Stimulated activated naive CD4-positive, alpha-beta T cell (primary cell): Measurements from ENCODE around the gene NOS3.
"Not testable (repeated sequence)": the region's sequence is repeated elsewhere in the genome, so short reads cannot be mapped to it uniquely, and the experiment has no call there.

Experiments
- DNase-seq, 6 experiments: peaks; one replicate each; lab custom pipeline; 2025; lab: John Stamatoyannopoulos, UW

NOS3 gene

GRCh38 chr7:151017370-151017952 lies 26.6 kb downstream of the NOS3 start:
- DNase-seq: peak in 1 of 6 experiments; percentile 44

- peak; percentile 45 to 79 (median 72) for DNase-seq
Observed at GRCh38 chr7:151017953-151018420, 27.2 kb downstream of the NOS3 start.

- peak; percentile 31 to 77 (median 53) for DNase-seq
Observed at GRCh38 chr7:151018421-151019129, 27.8 kb downstream of the NOS3 start.

- no peak for DNase-seq
Observed at GRCh38 chr7:151019130-151019447, 28.3 kb downstream of the NOS3 start.

- no peak for DNase-seq
Observed at GRCh38 chr7:151020231-151020630, 29.4 kb downstream of the NOS3 start.

- no peak for DNase-seq
Observed at GRCh38 chr7:151023232-151023631, 32.4 kb downstream of the NOS3 start.

- no peak for DNase-seq
Observed at GRCh38 chr7:151024435-151025056, 33.7 kb downstream of the NOS3 start, which contains the start of gene ATG9B. TSS of gene ATG9B (minus strand) at chr7:151024494. CDS start at chr7:151024423, 71 bp downstream.

GRCh38 chr7:151025924-151026671 lies 35.3 kb downstream of the NOS3 start:
- DNase-seq: no peak

GRCh38 chr7:151026771-151027727 lies 36.2 kb downstream of the NOS3 start:
- DNase-seq: peak in 1 of 6 experiments; percentile 14

GRCh38 chr7:151027728-151028130 lies 36.9 kb downstream of the NOS3 start:
- DNase-seq: not testable (repeated sequence)

- peak; percentile 93 to 99 (median 98) for DNase-seq
Observed at GRCh38 chr7:151028131-151028947, 37.5 kb downstream of the NOS3 start, which contains the start of gene ABCB8. TSS of gene ABCB8 (plus strand) at chr7:151028450. CDS start at chr7:151028516, 66 bp downstream.

GRCh38 chr7:151028948-151029501 lies 38.2 kb downstream of the NOS3 start:
- no peak for DNase-seq

- DNase-seq: no peak
Observed at GRCh38 chr7:151031011-151031410, 40.2 kb downstream of the NOS3 start.

- no peak for DNase-seq
Observed at GRCh38 chr7:151032936-151033863, 42.4 kb downstream of the NOS3 start.

- no peak for DNase-seq
Observed at GRCh38 chr7:151033864-151034249, 43.0 kb downstream of the NOS3 start.

- no peak for DNase-seq
Observed at GRCh38 chr7:151034312-151035025, 43.7 kb downstream of the NOS3 start.

GRCh38 chr7:151035026-151035717 lies 44.4 kb downstream of the NOS3 start:
- no peak for DNase-seq

GRCh38 chr7:151035902-151036301 lies 45.1 kb downstream of the NOS3 start:
- DNase-seq: no peak
